Activated CD4-positive, alpha-beta T cell treated with anti-CD3 and anti-CD28 coated beads for 36 hours (primary cell): ENCODE results near the gene ANKRD65. TPM values are rescaled to one million over a fixed set of nuclear protein-coding genes. Genes with fewer than 3 reads are reported as not detected.
A peak's percentile ranks its signal among the peaks of the same experiment; 100 is the strongest.
"Not testable (repeated sequence)": the region's sequence is repeated elsewhere in the genome, so short reads cannot be mapped to it uniquely, and the experiment has no call there.

Experiments used
- ATAC-seq: fragments of 200-7000 bp; cut with Tn5 transposase; one replicate; pipeline ENCODE4 v1.10.0; 2021; ENCODE audit warnings: mild to moderate bottlenecking, moderate library complexity
- CTCF ChIA-PET: fragments of 350-600 bp; sonication (Branson Sonifier 250); formaldehyde crosslinking; loops from one replicate; lab custom pipeline; 2021; ENCODE audit warnings: antibody characterized with exemption; lab: Charles Lee
- POLR2A ChIA-PET: fragments of 350-600 bp; sonication (Branson Sonifier 250); formaldehyde crosslinking; loops from one replicate; lab custom pipeline; 2021; ENCODE audit warnings: antibody characterized with exemption, inconsistent platforms; lab: Charles Lee
- DNase-seq: peaks from one replicate; pipeline ENCODE4 v3.0.0-alpha.2; 2020
- H3K27ac Mint-ChIP-seq: one replicate; pipeline ENCODE4 v1.8.0; 2021; ENCODE audit warnings: mixed read lengths
- H3K27me3 Mint-ChIP-seq: one replicate; pipeline ENCODE4 v1.8.0; 2021; ENCODE audit warnings: mixed read lengths
- H3K36me3 Mint-ChIP-seq: one replicate; pipeline ENCODE4 v1.8.0; 2021; ENCODE audit warnings: low read depth, mixed read lengths
- H3K4me1 Mint-ChIP-seq: one replicate; pipeline ENCODE4 v1.8.0; 2021; ENCODE audit warnings: mixed read lengths
- H3K4me3 Mint-ChIP-seq: one replicate; pipeline ENCODE4 v1.8.0; 2021; ENCODE audit warnings: mild to moderate bottlenecking, moderate library complexity, mixed read lengths
- H3K9me3 Mint-ChIP-seq: one replicate; pipeline ENCODE4 v1.8.0; 2021; ENCODE audit warnings: low read depth, mixed read lengths
- intact Hi-C, 2 experiments: fragments of 100-400 bp; cut with DNase I in 1 of 2; cut with micrococcal nuclease in 1 of 2; formaldehyde crosslinking; loops; one replicate each; pipeline versions ENCODE4 v1.14.2 to v1.15.1; 2022 to 2024; cut with DNase I, micrococcal nuclease
- total RNA-seq, 2 experiments: library from RNA; stranded (reverse); gene quantifications; one replicate each; pipeline ENCODE4 v1.2.3, GENCODE V29; 2021

ANKRD65 gene
- total RNA-seq, 2 experiments from 2014 or later = not detected

- ATAC-seq = peak; percentile 47
- intact Hi-C loops = no loop called here
Measured at GRCh38 chr1:1419813-1420653, 1.0 kb downstream of the ANKRD65 start.

GRCh38 chr1:1419363-1419812 is 1.7 kb downstream of the ANKRD65 start:
- Mint-ChIP-seq H3K36me3 (no peaks in the 10 kb centered on the region), H3K9me3 (no peaks in the 10 kb centered on the region), H3K4me3 (no peak overlapping the region), H3K4me1 (peaks cover 5% of the 10 kb centered on the region), H3K27ac (no peak overlapping the region), H3K27me3 (peaks cover 6% of the 10 kb centered on the region)
- no peak for ATAC-seq
- no peak for DNase-seq
- intact Hi-C loops = no loop called here
- POLR2A ChIA-PET = interaction anchor here (0.6 kb wide), 1 partner anchor 16 kb away, joined by 3 read pairs; no protein-coding TSS in a partner anchor
- CTCF ChIA-PET = no interaction called here

More at GRCh38 chr1:1419813-1420653, 1.0 kb downstream of the ANKRD65 start:
- peak; percentile 7 for DNase-seq
- ChIA-PET CTCF (no interaction called here), POLR2A (interaction anchor here (0.6 kb wide), 1 partner anchor 17 kb away, joined by 3 read pairs; no protein-coding TSS in a partner anchor)
- H3K27ac Mint-ChIP-seq = no peak overlapping the region
- H3K4me1 Mint-ChIP-seq = peaks cover 5% of the 10 kb centered on the region
- H3K9me3 Mint-ChIP-seq = no peaks in the 10 kb centered on the region
- peaks cover 8% of the 10 kb centered on the region for H3K27me3 Mint-ChIP-seq
- H3K4me3 Mint-ChIP-seq = no peak overlapping the region
- H3K36me3 Mint-ChIP-seq = no peaks in the 10 kb centered on the region

GRCh38 chr1:1418464-1419362 is 2.4 kb downstream of the ANKRD65 start:
- Mint-ChIP-seq H3K9me3 (no peaks in the 10 kb centered on the region), H3K4me3 (no peak overlapping the region), H3K27ac (no peak overlapping the region), H3K4me1 (peaks cover 5% of the 10 kb centered on the region), H3K27me3 (peaks cover 6% of the 10 kb centered on the region), H3K36me3 (no peaks in the 10 kb centered on the region)
- ATAC-seq (no peak), DNase-seq (no peak)
- CTCF ChIA-PET = no interaction called here
- POLR2A ChIA-PET = no interaction called here
- intact Hi-C loops = no loop called here

- CTCF ChIA-PET, H3K4me3 Mint-ChIP-seq, intact Hi-C loops, H3K9me3 Mint-ChIP-seq, H3K36me3 Mint-ChIP-seq, H3K4me1 Mint-ChIP-seq, POLR2A ChIA-PET, H3K27me3 Mint-ChIP-seq, H3K27ac Mint-ChIP-seq: not testable (repeated sequence)
- ATAC-seq = peak; percentile 47
- peak; percentile 37 for DNase-seq
Measured at GRCh38 chr1:1417825-1418463, 3.1 kb downstream of the ANKRD65 start.

- H3K4me3 Mint-ChIP-seq, intact Hi-C loops, CTCF ChIA-PET: not testable (repeated sequence)
Measured at GRCh38 chr1:1417396-1417795, 3.7 kb downstream of the ANKRD65 start.

GRCh38 chr1:1415751-1416150 is 5.3 kb downstream of the ANKRD65 start:
- H3K4me1 Mint-ChIP-seq = peaks cover 5% of the 10 kb centered on the region
- DNase-seq = no peak
- no peaks in the 10 kb centered on the region for H3K9me3 Mint-ChIP-seq
- no peak overlapping the region for H3K27ac Mint-ChIP-seq
- peaks cover 3% of the 10 kb centered on the region for H3K36me3 Mint-ChIP-seq
- ChIA-PET POLR2A (no interaction called here), CTCF (no interaction called here)
- intact Hi-C loops = no loop called here
- no peak overlapping the region for H3K4me3 Mint-ChIP-seq
- ATAC-seq = no peak
- H3K27me3 Mint-ChIP-seq = no peaks in the 10 kb centered on the region

More at GRCh38 chr1:1417396-1417795, 3.7 kb downstream of the ANKRD65 start:
- H3K4me1 Mint-ChIP-seq, H3K27ac Mint-ChIP-seq, DNase-seq, H3K9me3 Mint-ChIP-seq, ATAC-seq, H3K36me3 Mint-ChIP-seq, POLR2A ChIA-PET, H3K27me3 Mint-ChIP-seq: not testable (repeated sequence)

GRCh38 chr1:1412311-1412902 is 8.7 kb downstream of the ANKRD65 start:
- H3K27me3 Mint-ChIP-seq, POLR2A ChIA-PET, H3K4me3 Mint-ChIP-seq, H3K9me3 Mint-ChIP-seq, CTCF ChIA-PET, ATAC-seq, intact Hi-C loops, DNase-seq: not testable (repeated sequence)
- peak overlapping the region; percentile 5 for H3K27ac Mint-ChIP-seq
- H3K36me3 Mint-ChIP-seq = peaks cover 15% of the 10 kb centered on the region
- H3K4me1 Mint-ChIP-seq = peaks cover 12% of the 10 kb centered on the region

GRCh38 chr1:1411626-1412025 is 9.4 kb downstream of the ANKRD65 start:
- ChIA-PET CTCF (no interaction called here), POLR2A (no interaction called here)
- Mint-ChIP-seq H3K27me3 (no peaks in the 10 kb centered on the region), H3K36me3 (peaks cover 19% of the 10 kb centered on the region), H3K4me1 (peaks cover 12% of the 10 kb centered on the region), H3K27ac (no peak overlapping the region), H3K9me3 (no peaks in the 10 kb centered on the region), H3K4me3 (no peak overlapping the region)
- no peak for DNase-seq
- intact Hi-C loops = no loop called here
- ATAC-seq = no peak

- ATAC-seq, CTCF ChIA-PET, intact Hi-C loops, H3K4me3 Mint-ChIP-seq, POLR2A ChIA-PET, H3K9me3 Mint-ChIP-seq, DNase-seq, H3K27me3 Mint-ChIP-seq, H3K27ac Mint-ChIP-seq: not testable (repeated sequence)
- peaks cover 21% of the 10 kb centered on the region for H3K4me1 Mint-ChIP-seq
- H3K36me3 Mint-ChIP-seq = peaks cover 32% of the 10 kb centered on the region
Measured at GRCh38 chr1:1410238-1410637, 10.8 kb downstream of the ANKRD65 start.

GRCh38 chr1:1407636-1408318 is 13.3 kb downstream of the ANKRD65 start:
- H3K36me3 Mint-ChIP-seq = peaks cover 50% of the 10 kb centered on the region
- DNase-seq (peak; percentile 52), ATAC-seq (peak; percentile 7)
- H3K4me3 Mint-ChIP-seq = peak overlapping the region; percentile 92
- intact Hi-C loops = loop anchor here (1.0 to 10.0 kb wide), 12 partner anchors 8 to 497 kb away; partner anchors contain the start of genes AURKAIP1 (in 2 of the 2), CCNL2 (in 2 of the 2), PUSL1 (in 2 of the 2) and ATAD3B (in 1 of the 2)
- peaks cover 35% of the 10 kb centered on the region for H3K4me1 Mint-ChIP-seq
- H3K9me3 Mint-ChIP-seq = no peaks in the 10 kb centered on the region
- H3K27me3 Mint-ChIP-seq = no peaks in the 10 kb centered on the region
- POLR2A ChIA-PET = interaction anchor here (0.6 to 1.5 kb wide), 5 partner anchors 8 to 449 kb away, joined by 3 to 9 read pairs (median 3); partner anchors contain the start of genes AURKAIP1, CCNL2 and NOC2L
- peak overlapping the region; percentile 80 for H3K27ac Mint-ChIP-seq
- CTCF ChIA-PET = interaction anchor here (0.8 to 2.0 kb wide), 6 partner anchors 9 to 271 kb away, joined by 3 to 11 read pairs (median 4); partner anchors contain the start of gene CCNL2
